ENCODE results near the gene BPTF.
A peak's percentile ranks its signal among the peaks of the same experiment; 100 is the strongest.

BPTF gene, protein sequence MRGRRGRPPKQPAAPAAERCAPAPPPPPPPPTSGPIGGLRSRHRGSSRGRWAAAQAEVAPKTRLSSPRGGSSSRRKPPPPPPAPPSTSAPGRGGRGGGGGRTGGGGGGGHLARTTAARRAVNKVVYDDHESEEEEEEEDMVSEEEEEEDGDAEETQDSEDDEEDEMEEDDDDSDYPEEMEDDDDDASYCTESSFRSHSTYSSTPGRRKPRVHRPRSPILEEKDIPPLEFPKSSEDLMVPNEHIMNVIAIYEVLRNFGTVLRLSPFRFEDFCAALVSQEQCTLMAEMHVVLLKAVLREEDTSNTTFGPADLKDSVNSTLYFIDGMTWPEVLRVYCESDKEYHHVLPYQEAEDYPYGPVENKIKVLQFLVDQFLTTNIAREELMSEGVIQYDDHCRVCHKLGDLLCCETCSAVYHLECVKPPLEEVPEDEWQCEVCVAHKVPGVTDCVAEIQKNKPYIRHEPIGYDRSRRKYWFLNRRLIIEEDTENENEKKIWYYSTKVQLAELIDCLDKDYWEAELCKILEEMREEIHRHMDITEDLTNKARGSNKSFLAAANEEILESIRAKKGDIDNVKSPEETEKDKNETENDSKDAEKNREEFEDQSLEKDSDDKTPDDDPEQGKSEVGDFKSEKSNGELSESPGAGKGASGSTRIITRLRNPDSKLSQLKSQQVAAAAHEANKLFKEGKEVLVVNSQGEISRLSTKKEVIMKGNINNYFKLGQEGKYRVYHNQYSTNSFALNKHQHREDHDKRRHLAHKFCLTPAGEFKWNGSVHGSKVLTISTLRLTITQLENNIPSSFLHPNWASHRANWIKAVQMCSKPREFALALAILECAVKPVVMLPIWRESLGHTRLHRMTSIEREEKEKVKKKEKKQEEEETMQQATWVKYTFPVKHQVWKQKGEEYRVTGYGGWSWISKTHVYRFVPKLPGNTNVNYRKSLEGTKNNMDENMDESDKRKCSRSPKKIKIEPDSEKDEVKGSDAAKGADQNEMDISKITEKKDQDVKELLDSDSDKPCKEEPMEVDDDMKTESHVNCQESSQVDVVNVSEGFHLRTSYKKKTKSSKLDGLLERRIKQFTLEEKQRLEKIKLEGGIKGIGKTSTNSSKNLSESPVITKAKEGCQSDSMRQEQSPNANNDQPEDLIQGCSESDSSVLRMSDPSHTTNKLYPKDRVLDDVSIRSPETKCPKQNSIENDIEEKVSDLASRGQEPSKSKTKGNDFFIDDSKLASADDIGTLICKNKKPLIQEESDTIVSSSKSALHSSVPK (N-terminal part only)

DNA sequence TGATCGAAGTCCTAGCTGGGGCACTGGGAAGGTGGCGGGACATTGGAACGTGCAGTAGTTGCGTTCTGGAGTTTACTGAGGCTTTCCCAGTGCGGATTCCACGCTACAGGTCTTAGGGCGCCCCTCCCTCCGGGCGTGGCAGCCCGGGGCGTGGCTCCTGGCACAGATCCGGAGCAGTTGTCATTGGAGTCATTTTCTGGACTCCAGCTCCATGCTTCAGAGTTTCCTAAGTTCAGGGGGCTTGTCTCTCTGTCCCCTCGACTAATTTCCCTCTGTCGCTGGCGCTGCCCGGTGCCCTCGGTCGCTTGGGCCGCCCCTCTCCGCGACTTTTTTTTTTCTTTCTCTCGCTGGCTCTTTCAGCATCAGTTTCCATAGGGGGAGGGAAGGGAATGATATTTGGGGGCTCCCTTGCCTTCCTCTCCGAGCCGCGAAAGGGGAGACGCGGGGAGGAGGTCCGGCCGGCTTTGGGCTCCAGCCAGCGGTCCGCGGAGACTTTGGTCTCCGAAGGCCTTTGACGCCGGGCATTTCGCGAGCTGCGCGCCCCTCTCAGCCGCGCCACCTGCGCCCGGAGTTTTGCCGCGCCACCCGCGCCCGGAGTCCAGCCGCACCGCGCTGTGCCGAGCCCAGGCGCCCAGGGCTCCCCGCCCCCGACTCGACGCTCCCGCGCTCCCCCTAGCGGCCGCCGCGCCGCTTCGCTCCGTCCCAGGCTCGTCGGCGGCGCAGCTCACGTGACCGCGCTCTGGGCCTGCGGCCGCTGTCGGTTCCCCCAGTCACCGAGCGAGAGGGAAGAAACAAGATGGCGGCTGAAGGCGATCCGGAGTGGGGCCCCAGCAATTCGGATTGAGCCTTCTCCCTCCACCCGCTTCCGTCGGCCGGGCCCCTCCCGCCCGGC, at the start of gene BPTF:
BPTF (plus strand) TSS at position 769 of the 892 bp plus-strand sequence. CDS start 222 bp downstream, outside the sequence.
- H3K27ac ChIP-seq = peak within 1 kb of the TSS; percentile 87
- TF ChIP-seq ZFX (IDR thresholded peaks at IDR 0.05) = no peak
- TF ChIP-seq, protein P1, sequence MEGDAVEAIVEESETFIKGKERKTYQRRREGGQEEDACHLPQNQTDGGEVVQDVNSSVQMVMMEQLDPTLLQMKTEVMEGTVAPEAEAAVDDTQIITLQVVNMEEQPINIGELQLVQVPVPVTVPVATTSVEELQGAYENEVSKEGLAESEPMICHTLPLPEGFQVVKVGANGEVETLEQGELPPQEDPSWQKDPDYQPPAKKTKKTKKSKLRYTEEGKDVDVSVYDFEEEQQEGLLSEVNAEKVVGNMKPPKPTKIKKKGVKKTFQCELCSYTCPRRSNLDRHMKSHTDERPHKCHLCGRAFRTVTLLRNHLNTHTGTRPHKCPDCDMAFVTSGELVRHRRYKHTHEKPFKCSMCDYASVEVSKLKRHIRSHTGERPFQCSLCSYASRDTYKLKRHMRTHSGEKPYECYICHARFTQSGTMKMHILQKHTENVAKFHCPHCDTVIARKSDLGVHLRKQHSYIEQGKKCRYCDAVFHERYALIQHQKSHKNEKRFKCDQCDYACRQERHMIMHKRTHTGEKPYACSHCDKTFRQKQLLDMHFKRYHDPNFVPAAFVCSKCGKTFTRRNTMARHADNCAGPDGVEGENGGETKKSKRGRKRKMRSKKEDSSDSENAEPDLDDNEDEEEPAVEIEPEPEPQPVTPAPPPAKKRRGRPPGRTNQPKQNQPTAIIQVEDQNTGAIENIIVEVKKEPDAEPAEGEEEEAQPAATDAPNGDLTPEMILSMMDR (conservative IDR thresholded peaks at IDR 0.05) = peak; percentile 97

DNA sequence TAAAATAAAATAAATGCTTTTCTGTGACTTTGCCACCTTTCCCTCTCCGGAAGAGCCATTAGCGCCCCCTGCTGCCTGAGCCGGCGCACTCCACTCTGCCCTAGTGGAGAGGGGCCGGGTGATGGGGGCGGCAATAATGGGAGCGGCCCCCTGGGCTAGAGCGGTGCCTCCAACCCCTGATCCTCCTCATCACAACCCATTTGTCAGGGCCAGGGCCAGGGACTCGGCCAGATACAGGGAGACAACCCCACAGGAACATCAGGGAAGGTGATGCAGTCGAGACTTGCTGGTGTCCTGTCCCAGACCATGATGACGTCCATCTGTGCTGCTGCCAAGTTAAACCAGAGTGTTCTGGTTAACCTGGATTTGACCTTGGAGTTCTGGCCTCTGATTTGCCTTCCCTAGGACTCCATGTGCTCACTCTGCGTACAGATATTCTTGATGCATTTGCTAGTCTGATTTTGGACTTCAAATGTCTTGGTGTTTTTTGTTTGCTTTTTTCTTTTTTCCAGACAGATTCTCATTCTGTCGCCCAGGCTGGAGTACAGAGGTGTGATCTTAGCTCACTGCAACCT, 46.1 kb upstream of the BPTF start:
- peak overlapping the region; percentile 50 for H3K27ac ChIP-seq
- TF ChIP-seq, protein P1 (conservative IDR thresholded peaks at IDR 0.05) = peak; percentile 96
- no peak for TF ChIP-seq ZFX (IDR thresholded peaks at IDR 0.05)

GRCh38 chr17:67784364-67785121, 40.8 kb upstream of the BPTF start:
- no peak overlapping the region for H3K27ac ChIP-seq
- TF ChIP-seq, protein P1 (conservative IDR thresholded peaks at IDR 0.05) = no peak
- TF ChIP-seq ZFX (IDR thresholded peaks at IDR 0.05) = no peak

- TF ChIP-seq, protein P1 (conservative IDR thresholded peaks at IDR 0.05) = no peak
- TF ChIP-seq ZFX (IDR thresholded peaks at IDR 0.05) = no peak
- H3K27ac ChIP-seq = no peak overlapping the region
Measured at GRCh38 chr17:67785122-67785477, 40.2 kb upstream of the BPTF start.

GRCh38 chr17:67785504-67785903, 39.8 kb upstream of the BPTF start:
- H3K27ac ChIP-seq = no peak overlapping the region
- TF ChIP-seq, protein P1 (conservative IDR thresholded peaks at IDR 0.05) = no peak
- no peak for TF ChIP-seq ZFX (IDR thresholded peaks at IDR 0.05)

All from C4-2B (cell line).